Upper lobe of right lung (tissue), 1 donor: Measurements from ENCODE around the gene SCARB1. TPM values are rescaled to one million over a fixed set of nuclear protein-coding genes. Genes with fewer than 3 reads are reported as not detected.

Source experiments
- ATAC-seq: fragments of 200-7000 bp; cut with Tn5 transposase; one replicate; pipeline ENCODE4 v1.9.1; 2020; ENCODE audit warnings: mild to moderate bottlenecking, moderate library complexity
- DNase-seq: peaks from one replicate; pipeline ENCODE4 v3.0.0-alpha.2; 2020
- H3K27ac ChIP-seq: fragments of 200-600 bp; one replicate; pipeline ENCODE4 v1.8.0; 2022
- H3K27me3 ChIP-seq: fragments of 200-600 bp; one replicate; pipeline ENCODE4 v1.8.0; 2022; ENCODE audit warnings: mild to moderate bottlenecking
- H3K36me3 ChIP-seq: fragments of 200-600 bp; one replicate; pipeline ENCODE4 v1.8.0; 2022
- H3K4me1 ChIP-seq: fragments of 200-600 bp; one replicate; pipeline ENCODE4 v1.8.0; 2022
- H3K4me3 ChIP-seq: fragments of 200-600 bp; one replicate; pipeline ENCODE4 v1.8.0; 2022; ENCODE audit warnings: mild to moderate bottlenecking
- H3K9me3 ChIP-seq: fragments of 200-600 bp; one replicate; pipeline ENCODE4 v1.8.0; 2022
- intact Hi-C: fragments of 100-400 bp; cut with DNase I; formaldehyde crosslinking; loops from one replicate; pipeline ENCODE4 v1.11.0; 2022
- total RNA-seq: library from RNA; stranded (reverse); fragmentation: NEBNext Ultra II Directional; extraction: Animal tissue kit (Norgen Biotek cat#: 25700); gene quantifications from one replicate; pipeline ENCODE4 v1.2.1, GENCODE V29; 2021
- TF ChIP-seq, protein P1 (sequence below): fragments of 200-600 bp; IDR thresholded peaks from one replicate; pipeline ENCODE4 v1.8.0; 2022; ENCODE audit warnings: antibody characterized with exemption
- donor health status: DM: no; HTN: yes; CAD: no; lungs with severe emphysema.

The SCARB1 gene
- total RNA-seq, 1 donor from 2014 or later = 35.3 TPM

DNA sequence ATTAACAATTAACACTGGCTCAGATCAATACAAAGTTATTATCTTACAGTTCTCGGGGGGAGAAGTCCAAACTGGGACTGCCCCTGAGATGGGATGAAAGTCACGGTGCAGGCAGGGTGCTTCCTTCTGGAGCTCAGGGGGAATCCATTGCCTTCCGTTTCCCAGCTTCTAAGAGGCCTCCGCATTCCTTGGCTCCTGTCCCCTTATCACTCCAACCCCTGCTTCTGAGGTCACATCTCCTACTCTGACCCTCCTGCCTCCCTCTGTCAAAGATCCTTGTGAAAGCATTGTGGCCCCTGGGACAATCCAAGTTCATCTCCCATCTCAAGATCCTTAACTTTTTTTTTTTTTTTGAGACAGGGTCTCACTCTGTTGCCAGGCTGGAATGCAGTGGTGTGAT is 30.8 kb downstream of the SCARB1 start:
- H3K27ac ChIP-seq = no peak overlapping the region

DNA sequence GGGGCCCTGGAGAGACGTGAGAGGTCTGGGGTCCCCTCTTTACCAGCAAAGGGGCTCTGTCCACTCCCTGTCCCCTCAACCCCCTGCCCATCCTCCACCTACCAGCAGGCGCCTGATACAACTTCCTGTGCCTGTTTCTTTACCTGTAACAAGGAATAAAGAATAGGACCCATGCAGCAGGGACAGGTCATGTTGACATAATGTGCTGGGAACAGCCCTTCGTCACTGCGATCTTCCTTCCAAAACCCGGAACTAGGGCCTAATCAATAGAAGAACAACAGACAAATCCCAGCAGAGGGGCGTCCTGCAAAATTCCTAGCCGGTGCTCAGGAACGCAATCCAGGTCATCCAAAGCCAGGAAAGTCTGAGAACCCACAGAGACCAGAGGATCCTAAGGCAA is 32.1 kb downstream of the SCARB1 start:
- Histone ChIP-seq H3K4me3 (no peak overlapping the region), H3K9me3 (no peaks in the 10 kb centered on the region), H3K36me3 (no peaks in the 10 kb centered on the region), H3K27ac (no peak overlapping the region), H3K27me3 (no peaks in the 10 kb centered on the region), H3K4me1 (no peaks in the 10 kb centered on the region)
- no peak for ATAC-seq
- TF ChIP-seq, protein P1, sequence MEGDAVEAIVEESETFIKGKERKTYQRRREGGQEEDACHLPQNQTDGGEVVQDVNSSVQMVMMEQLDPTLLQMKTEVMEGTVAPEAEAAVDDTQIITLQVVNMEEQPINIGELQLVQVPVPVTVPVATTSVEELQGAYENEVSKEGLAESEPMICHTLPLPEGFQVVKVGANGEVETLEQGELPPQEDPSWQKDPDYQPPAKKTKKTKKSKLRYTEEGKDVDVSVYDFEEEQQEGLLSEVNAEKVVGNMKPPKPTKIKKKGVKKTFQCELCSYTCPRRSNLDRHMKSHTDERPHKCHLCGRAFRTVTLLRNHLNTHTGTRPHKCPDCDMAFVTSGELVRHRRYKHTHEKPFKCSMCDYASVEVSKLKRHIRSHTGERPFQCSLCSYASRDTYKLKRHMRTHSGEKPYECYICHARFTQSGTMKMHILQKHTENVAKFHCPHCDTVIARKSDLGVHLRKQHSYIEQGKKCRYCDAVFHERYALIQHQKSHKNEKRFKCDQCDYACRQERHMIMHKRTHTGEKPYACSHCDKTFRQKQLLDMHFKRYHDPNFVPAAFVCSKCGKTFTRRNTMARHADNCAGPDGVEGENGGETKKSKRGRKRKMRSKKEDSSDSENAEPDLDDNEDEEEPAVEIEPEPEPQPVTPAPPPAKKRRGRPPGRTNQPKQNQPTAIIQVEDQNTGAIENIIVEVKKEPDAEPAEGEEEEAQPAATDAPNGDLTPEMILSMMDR = no peak
- no peak for DNase-seq
- intact Hi-C loops = no loop called here

More for the DNA sequence above, 30.8 kb downstream of the SCARB1 start:
- Histone ChIP-seq H3K9me3 (no peaks in the 10 kb centered on the region), H3K4me3 (no peak overlapping the region), H3K4me1 (no peaks in the 10 kb centered on the region), H3K36me3 (no peaks in the 10 kb centered on the region), H3K27me3 (no peaks in the 10 kb centered on the region)
- ATAC-seq (no peak), DNase-seq (no peak)
- TF ChIP-seq, protein P1 = no peak
- intact Hi-C loops = no loop called here

GRCh38 chr12:124830306-124830705 is 33.4 kb downstream of the SCARB1 start:
- intact Hi-C loops = no loop called here
- no peaks in the 10 kb centered on the region for H3K27me3 ChIP-seq
- TF ChIP-seq, protein P1 = no peak
- no peak overlapping the region for H3K27ac ChIP-seq
- H3K36me3 ChIP-seq = no peaks in the 10 kb centered on the region
- H3K4me1 ChIP-seq = no peaks in the 10 kb centered on the region
- no peak overlapping the region for H3K4me3 ChIP-seq
- H3K9me3 ChIP-seq = no peaks in the 10 kb centered on the region
- no peak for ATAC-seq
- no peak for DNase-seq

GRCh38 chr12:124829708-124830304 is 33.9 kb downstream of the SCARB1 start:
- Histone ChIP-seq H3K4me3 (no peak overlapping the region), H3K4me1 (no peaks in the 10 kb centered on the region), H3K27ac (no peak overlapping the region), H3K36me3 (no peaks in the 10 kb centered on the region), H3K9me3 (no peaks in the 10 kb centered on the region), H3K27me3 (no peaks in the 10 kb centered on the region)
- TF ChIP-seq, protein P1 = no peak
- ATAC-seq (no peak), DNase-seq (no peak)
- intact Hi-C loops = no loop called here

GRCh38 chr12:124829008-124829707 is 34.5 kb downstream of the SCARB1 start:
- intact Hi-C loops = no loop called here
- H3K27ac ChIP-seq = no peak overlapping the region
- H3K4me3 ChIP-seq = no peak overlapping the region
- H3K9me3 ChIP-seq = no peaks in the 10 kb centered on the region
- no peak for ATAC-seq
- no peaks in the 10 kb centered on the region for H3K36me3 ChIP-seq
- no peaks in the 10 kb centered on the region for H3K27me3 ChIP-seq
- no peaks in the 10 kb centered on the region for H3K4me1 ChIP-seq
- no peak for DNase-seq
- TF ChIP-seq, protein P1 = no peak
